Mammary epithelial cell (primary cell): Measurements from ENCODE around the gene RIC8A.

Source experiments
- EZH2 ChIP-seq: IDR thresholded peaks from 2 replicates; pipeline ENCODE4 v1.6.1; 2012; ENCODE audit warnings: low read length, inconsistent platforms, borderline replicate concordance
- TF ChIP-seq, protein P1 (sequence below), 2 donors: IDR thresholded peaks in 1 of 2; conservative IDR thresholded peaks in 1 of 2; 2 replicates each; pipeline ENCODE4 v1.5.1; 2011 to 2012; ENCODE audit warnings: inconsistent platforms in 2 of 2, low read length in 2 of 2, mild to moderate bottlenecking in 2 of 2, control low read depth in 1 of 2, low read depth in 1 of 2; ENCODE audit not compliant: insufficient read depth in 1 of 2; ENCODE audit errors: extremely low read depth in 1 of 2

DNA sequence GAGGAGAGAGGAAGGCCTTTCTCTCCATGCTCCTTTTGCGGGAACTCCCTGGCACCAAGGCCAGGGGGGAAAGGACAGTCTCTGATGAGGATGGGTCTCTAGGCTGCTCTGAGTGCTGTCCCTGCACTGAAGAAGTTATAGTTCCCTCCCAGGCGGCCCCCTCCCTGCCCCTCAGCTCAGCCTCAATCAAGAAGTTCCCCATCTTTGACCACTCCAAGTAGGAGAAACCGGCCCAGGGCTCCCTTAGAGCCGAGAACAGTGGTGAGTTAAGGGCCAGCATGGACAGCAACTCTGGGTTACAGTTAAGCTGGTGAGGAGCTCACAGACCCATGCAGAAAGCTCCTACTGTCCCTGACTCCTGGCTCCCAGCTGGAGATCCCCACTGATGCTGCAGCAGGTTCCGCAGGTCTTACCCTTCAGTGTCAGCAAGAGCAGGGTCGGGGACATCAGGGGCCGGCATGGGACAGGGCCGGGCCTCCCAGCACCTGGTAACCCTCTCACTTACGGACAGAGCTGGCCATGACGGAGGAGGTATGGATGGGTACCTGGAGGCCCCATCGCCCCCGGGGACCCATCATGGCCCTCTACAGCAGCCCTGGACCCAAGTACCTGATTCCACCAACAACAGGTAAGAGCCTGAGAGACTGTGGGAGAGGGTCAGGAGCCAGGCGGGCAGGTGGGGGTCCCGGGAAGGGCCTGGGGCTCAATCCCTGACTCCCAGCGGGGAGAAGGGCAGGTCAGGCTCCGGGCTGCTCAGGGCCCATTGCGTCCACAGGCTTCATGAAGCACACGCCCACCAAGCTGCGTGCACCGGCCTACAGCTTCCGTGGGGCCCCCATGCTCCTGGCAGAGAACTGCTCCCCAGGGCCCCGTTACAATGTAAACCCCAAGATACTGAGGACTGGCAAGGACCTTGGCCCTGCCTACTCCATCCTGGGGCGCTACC, 10.4 kb upstream of the RIC8A start:
- TF ChIP-seq, protein P1, sequence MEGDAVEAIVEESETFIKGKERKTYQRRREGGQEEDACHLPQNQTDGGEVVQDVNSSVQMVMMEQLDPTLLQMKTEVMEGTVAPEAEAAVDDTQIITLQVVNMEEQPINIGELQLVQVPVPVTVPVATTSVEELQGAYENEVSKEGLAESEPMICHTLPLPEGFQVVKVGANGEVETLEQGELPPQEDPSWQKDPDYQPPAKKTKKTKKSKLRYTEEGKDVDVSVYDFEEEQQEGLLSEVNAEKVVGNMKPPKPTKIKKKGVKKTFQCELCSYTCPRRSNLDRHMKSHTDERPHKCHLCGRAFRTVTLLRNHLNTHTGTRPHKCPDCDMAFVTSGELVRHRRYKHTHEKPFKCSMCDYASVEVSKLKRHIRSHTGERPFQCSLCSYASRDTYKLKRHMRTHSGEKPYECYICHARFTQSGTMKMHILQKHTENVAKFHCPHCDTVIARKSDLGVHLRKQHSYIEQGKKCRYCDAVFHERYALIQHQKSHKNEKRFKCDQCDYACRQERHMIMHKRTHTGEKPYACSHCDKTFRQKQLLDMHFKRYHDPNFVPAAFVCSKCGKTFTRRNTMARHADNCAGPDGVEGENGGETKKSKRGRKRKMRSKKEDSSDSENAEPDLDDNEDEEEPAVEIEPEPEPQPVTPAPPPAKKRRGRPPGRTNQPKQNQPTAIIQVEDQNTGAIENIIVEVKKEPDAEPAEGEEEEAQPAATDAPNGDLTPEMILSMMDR (conservative IDR thresholded peaks at IDR 0.05 in 1 of 2, IDR thresholded peaks at IDR 0.05 in 1 of 2; ENCODE audit: extremely low read depth in 1 of 2, insufficient read depth in 1 of 2, low read depth in 1 of 2, low read length in 2 of 2) = no peak
- no peak for TF ChIP-seq EZH2
